Urothelium cell line (cell line): Measurements from ENCODE around the gene ARSK.

Experiments
- DNase-seq: peaks from one replicate; pipeline ENCODE4 v3.0.0; 2011; ENCODE audit warnings: low spot score, mixed read lengths
- FAIRE-seq: peaks from 2 replicates; lab custom pipeline; 2011; peaks lifted over from hg19 to GRCh38; lab: Jason Lieb, UNC

ARSK gene

GRCh38 chr5:95554647-95555548 is at the start of gene ARSK, which contains the start of gene SKIC3:
TSS of gene ARSK (plus strand) at chr5:95555101. CDS start at chr5:95555279, 178 bp downstream.
TSS of gene SKIC3 (minus strand) at chr5:95554977. CDS start at chr5:95547150, 7,827 bp downstream.
- FAIRE-seq, result no peak
- DNase-seq, result peak; percentile 92

- DNase-seq, result no peak
- FAIRE-seq, result no peak
These were observed 46.4 kb upstream of the ARSK start for GRCh38 chr5:95508550-95508949.

DNA sequence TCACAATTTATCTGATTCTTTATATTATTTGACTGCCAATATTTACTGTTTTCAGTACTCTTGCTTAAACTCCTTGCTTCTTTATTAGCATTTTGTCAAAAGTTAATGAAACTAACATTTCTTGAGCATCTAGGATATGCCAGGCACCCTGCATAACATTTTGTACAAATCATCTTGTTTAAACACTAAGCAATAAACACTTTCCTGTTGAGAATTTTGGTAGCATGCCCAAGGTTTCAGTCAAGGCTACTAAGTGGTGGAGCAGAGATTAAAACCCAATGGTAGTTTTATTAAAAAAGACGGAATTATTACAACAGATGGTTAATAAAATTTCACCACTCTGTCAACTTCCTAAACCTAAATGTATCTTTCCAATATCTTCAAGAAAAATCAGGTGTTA is 43.3 kb upstream of the ARSK start:
- DNase-seq, result no peak
- no peak for FAIRE-seq

GRCh38 chr5:95518417-95518816 is 36.5 kb upstream of the ARSK start:
- DNase-seq (no peak), FAIRE-seq (no peak)

DNA sequence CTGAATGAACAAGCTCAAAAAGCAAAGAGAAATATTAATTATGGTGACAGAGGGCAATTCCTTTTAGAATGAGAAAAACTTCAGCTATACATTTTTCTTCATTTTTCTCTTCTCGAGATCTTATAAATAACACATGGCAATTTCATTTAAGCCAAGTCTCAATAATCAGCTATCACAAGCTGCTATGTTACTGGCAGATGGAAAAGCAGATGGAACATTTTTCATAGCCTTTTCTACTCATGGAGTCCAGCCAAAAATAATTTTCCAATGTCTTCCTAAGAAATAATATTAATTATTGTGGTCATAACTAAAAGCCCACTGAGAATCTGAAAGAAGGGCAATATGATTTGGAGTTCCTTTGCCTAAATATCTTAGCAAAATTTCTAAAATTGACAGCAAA is 35.8 kb upstream of the ARSK start:
- FAIRE-seq (no peak), DNase-seq (no peak)

- FAIRE-seq, result no peak
These were observed 35.2 kb upstream of the ARSK start for GRCh38 chr5:95519681-95520080.

DNA sequence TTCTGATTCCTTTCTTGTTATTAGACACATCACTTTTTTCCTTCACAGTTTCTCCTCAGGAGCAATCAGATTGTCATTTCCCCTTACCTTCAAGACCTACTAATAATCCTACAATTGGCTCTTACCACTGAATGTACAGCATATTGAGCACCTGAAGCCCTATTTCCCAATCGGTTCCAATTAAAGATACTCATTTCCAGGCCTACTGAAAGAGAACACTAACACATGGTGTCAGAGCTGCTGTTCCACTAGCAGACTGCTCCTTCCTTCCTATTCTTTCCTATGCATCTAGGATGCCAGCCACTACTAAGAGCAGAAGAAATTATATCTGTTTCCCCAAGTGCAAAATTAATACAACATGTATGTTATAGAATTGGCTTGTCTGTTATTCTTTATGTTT is 34.7 kb upstream of the ARSK start:
- FAIRE-seq (no peak), DNase-seq (no peak)

More at GRCh38 chr5:95519681-95520080, 35.2 kb upstream of the ARSK start:
- DNase-seq, result no peak

GRCh38 chr5:95524423-95524822 is 30.5 kb upstream of the ARSK start:
- FAIRE-seq (no peak), DNase-seq (no peak)

DNA sequence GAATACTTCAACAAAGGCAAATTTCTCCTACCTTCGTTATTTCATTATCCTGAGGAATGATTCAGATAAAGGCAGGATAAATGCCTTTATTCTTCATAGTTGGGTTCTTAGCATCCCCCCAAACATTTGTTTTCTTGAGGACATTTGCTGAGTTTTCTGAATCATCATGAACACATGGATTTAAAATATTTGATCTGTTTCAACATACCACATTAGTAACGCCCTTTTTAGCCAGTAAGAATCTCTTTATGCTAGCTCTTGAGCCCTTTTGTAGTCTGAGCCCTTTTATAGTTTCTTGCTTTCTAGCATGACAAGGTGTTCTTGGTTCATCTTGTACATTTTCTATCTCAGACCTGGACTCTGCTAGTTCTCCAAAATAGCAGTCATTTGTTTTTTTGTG is 28.0 kb upstream of the ARSK start:
- no peak for FAIRE-seq
- DNase-seq, result no peak

DNA sequence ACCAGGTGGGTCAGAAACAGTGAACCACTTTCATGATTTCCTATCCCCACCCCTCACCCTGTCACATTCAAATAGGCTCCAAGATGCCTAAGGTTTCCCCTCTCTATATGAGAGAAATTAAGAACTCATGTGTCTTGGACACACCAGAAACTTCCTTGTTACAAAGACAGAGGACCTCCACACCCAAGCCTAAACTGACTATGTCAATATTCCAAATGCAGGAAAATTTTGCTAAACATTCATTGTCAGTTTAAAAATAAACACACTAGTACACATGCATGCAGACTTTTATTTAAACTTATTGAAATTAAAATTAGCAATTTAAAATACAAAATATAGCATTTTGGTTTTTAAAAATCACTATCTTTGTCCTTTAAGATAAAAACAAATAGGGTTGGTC is 26.3 kb upstream of the ARSK start:
- no peak for FAIRE-seq
- DNase-seq, result no peak

DNA sequence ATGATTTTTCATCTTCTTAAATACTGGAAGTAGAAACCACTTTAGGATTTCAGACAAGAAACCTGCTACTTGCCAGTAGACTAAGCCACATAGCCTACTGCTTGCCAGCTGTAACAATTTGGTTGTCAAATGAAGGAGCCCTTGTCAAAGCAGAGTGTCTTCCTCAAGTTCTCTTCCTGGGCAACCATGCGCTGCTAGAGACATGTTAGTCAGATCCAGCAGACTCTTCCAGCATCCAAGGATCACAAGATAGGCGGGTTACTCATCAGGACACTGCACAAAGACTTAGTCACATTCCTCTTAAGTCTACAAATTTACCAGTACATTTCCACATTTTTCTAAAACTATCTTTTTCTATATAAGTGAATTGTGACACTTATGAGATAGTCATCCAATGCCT is 24.5 kb upstream of the ARSK start:
- no peak for FAIRE-seq
- DNase-seq, result no peak

DNA sequence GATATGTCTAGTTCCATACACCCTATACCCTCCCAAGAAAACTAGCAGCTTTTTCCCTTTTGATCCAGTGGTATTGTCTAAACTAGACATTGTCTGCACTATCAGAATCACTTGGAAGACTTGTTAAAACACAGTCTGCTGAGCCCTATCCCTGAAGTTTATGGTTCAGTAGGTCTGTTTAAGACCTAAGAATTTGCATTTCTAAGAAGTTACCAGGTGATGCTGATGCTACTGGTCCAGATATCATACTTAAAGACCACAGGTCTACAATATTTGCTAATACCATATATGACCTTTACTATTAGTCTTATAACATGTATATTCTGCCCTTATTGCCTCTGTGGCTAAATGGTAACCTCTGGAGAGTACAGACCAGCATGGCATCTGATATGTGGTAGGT is 23.4 kb upstream of the ARSK start:
- FAIRE-seq, result no peak
- DNase-seq, result no peak

- DNase-seq (no peak), FAIRE-seq (no peak)
These were observed 22.5 kb upstream of the ARSK start for GRCh38 chr5:95532415-95532814.

DNA sequence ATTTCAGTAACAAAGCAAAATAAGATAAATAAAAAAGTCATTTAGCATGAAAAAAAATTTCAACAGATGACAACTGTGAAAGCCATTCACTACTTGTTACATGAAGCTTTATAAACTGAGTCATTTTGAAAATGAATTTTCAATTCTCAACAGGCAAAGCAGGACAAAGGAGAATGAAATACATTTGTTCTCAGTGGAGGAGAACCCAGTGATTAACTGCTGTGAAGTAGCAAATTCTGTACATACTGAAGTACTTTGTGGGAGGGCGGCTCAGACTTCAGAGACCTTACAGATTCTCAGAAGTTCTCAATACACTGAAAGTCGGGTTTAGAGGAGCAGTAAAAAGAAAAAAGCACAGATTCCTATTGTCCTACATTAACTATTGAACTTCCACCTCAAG is 21.8 kb upstream of the ARSK start:
- FAIRE-seq (no peak), DNase-seq (no peak)

DNA sequence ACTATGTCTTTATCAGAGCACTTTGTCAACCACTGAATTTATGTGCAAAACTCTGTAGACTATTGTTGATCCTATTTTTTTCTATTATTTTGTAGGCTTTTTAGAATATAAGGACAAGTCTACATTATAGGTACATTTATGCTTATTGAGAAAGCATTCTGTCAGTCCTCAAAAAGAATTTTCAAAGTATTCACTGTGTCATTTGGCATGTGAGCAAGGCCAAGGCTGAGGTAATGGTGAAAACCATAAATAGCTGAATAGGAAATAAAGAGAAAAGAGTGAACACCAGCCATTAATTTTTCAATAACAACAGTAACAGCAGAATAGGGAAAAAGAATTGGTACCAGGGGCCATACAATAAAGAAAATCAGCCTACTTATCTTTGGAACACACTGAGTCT is 21.1 kb upstream of the ARSK start:
- DNase-seq (no peak), FAIRE-seq (no peak)

DNA sequence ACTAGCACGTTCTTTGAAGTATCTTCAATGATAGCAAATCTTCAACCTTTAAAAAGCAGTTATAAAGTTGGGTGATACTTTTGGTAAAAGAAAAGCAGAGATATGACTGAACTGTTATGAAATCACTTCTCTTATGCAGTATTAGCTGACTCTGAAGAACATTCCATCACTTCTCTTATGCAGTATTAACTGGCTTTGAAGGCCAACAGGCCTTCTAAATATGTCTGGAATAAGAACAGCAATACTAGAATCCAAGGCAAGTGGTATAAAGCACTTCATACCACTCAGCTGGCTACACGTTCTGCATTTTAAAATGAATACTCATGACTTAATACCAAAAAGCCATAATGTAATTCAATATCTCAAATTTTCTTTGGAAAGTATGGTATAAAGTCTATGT is 17.4 kb upstream of the ARSK start:
- no peak for FAIRE-seq
- DNase-seq, result no peak

- DNase-seq (no peak), FAIRE-seq (no peak)
These were observed 11.7 kb upstream of the ARSK start for GRCh38 chr5:95543017-95543705.

- FAIRE-seq (no peak), DNase-seq (no peak)
These were observed 5.9 kb upstream of the ARSK start for GRCh38 chr5:95549030-95549429.

DNA sequence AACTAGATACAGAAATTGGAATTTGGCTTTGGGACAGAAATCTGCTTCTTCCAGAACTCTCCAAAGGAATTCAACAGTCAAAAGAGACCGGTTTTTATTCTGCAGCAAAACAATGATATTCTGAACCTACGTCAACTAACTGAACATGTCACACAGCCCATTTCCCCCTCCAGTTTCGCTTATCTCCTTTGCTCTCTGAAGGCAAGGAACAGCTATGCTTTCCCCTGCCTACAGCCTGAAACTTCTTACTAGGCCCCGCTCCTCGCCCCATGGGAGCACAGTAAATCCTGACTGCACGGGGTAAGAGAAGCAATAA is 612 bp upstream of the ARSK start:
- DNase-seq, result no peak
- no peak for FAIRE-seq

GRCh38 chr5:95555553-95555952 is 652 bp downstream of the ARSK start:
- DNase-seq (no peak), FAIRE-seq (no peak)

GRCh38 chr5:95557841-95558240 is 2.9 kb downstream of the ARSK start:
- no peak for FAIRE-seq

GRCh38 chr5:95562282-95562681 is 7.4 kb downstream of the ARSK start:
- FAIRE-seq, result no peak
- DNase-seq, result no peak

More at GRCh38 chr5:95557841-95558240, 2.9 kb downstream of the ARSK start:
- DNase-seq, result no peak
